NCI-H345 (cell line): ENCODE data around the gene SLC35F6.
"Not testable (repeated sequence)": the region's sequence is repeated elsewhere in the genome, so short reads cannot be mapped to it uniquely, and the experiment has no call there.

Experiments
- DNase-seq: peaks from one replicate; lab custom pipeline; 2025; lab: John Stamatoyannopoulos, UW

Gene SLC35F6

DNA sequence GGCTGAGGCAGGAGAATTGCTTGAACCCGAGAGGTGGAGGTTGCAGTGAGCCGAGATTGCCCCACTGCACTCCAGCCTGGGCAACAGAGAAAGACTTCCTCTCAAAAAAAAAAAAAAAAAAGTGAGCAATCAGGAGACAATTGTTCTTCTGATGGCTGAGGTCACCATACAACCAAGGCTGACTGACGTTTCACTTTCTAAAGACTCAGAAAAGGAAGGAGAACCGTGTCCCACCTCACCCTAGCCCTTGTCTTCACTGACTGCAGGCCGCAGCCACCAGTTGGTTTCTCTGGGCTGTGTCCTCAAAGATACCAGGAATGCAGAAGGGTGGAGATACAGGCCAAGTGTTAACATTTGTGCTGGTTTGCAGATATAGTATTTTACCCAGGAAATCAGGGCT, 7.7 kb upstream of the SLC35F6 start:
- no peak for DNase-seq

DNA sequence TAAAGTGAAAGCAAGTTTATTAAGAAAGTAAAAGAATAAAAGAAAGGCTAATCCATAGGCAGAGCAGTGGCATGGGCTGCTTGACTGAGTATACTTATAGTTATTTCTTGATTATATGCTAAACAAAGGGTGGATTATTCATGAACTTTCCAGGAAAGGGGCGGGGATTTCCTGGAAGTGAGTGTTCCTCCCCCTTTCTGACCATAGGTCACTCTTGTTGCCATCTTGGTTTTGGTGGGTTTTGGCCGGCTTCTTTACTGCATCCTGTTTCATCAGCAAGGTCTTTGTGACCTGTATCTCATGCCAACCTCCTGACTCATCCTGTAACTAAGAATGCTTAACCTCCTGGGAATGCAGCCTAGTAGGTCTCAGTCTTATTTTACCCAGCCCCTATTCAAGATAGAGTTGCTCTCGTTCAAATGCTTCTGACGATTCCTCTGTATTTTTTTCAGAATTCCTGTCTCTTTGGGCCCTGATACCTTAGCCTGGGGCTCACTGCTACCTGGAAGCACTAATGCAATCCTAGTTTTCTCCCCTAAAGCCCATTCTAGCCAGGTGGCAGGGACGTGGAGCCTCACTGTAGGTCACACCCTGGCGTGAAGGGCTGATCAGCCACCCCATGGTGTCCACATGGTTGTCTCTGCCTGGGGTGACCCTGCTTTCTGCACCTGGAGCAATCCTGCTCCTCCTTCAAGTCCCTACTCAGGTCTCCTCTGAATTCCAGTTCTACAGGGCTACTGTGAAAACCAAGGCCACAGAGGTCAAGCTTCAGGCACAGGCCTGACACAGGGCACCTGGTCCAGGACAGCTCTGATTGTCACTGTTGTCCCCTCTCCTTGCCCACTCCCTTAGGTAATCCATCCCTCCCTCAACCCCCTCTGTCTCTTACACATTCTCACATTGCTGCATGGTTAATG, 6.0 kb upstream of the SLC35F6 start:
- DNase-seq, result no peak

GRCh38 chr2:26758790-26759321, 5.2 kb upstream of the SLC35F6 start:
- no peak for DNase-seq

- DNase-seq, result no peak
Observed at GRCh38 chr2:26759845-26760244, 4.2 kb upstream of the SLC35F6 start.

DNA sequence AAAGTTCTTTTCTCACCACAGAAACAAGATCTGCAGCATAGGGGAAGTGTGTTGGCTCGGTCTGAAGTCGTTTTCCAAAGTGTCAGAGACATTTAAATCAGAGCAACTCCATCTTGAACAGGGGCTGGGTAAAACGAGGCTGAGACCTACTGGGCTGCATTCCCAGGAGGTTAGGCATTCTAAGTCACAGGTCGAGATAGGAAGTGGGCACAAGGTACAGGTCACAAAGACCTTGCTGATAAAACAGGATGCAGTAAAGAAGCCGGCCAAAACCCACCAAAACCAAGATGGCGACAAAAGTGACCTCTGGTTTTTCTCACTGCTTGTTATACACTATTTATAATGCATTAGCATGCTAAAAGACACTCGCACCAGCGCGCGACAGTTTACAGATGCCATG, 3.1 kb upstream of the SLC35F6 start:
- DNase-seq, result not testable (repeated sequence)

- DNase-seq, result no peak
Observed at GRCh38 chr2:26763019-26763418, 1.1 kb upstream of the SLC35F6 start.

GRCh38 chr2:26764906-26765305, 822 bp downstream of the SLC35F6 start:
- DNase-seq, result no peak

DNA sequence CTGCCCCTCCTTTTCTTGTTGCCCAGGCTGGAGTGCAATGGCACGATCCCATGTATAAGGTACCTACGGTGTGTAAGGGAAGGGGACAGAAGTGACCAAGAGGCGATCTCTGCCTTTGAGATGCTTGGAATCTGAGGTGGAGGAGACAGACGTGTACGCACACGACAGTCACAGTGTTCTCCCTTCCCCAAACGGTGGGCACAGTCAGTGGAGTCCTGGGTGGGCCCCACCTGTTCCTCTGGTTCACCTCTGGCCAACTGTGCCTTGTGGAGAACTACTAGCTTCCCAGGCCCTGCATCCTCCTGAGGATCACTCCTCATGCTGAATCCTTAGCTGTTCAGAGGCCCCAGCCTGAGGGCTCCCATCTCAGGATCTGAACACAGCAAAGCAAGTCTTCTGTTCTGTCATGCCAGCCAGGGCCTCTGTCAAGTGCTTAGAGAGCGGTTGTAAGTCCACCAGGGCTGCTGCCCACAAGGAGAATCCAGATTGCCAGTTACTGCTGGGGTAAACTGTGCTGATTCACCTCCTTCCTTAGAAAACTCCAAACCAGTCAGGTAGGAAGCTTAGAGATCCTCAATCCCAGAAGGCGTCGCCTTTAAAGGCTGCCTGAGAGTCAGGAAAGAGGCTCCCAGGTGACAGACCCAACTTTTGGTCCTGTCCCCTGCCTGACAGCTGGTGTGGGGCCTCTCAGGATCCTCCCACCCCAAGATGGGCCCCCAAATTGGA, 1.6 kb downstream of the SLC35F6 start:
- no peak for DNase-seq

- no peak for DNase-seq
Observed at GRCh38 chr2:26767129-26767528, 3.0 kb downstream of the SLC35F6 start.

GRCh38 chr2:26767894-26768487, 3.9 kb downstream of the SLC35F6 start:
- no peak for DNase-seq

DNA sequence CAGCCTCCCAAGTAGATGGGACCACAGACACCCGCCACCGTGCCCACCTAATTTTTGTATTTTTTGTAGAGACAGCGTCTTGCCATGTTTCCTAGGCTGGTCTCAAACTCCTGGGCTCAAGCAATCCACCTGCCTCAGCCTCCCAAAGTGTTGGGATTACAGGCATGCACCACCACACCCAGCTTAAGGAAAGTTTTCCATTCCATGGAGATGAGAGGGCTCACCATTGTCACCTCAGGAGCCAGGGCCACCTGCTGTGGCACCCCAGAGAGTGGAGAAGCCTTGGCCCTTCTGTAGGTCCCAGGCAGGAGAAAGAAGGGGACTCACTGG, 4.6 kb downstream of the SLC35F6 start:
- DNase-seq, result no peak

DNA sequence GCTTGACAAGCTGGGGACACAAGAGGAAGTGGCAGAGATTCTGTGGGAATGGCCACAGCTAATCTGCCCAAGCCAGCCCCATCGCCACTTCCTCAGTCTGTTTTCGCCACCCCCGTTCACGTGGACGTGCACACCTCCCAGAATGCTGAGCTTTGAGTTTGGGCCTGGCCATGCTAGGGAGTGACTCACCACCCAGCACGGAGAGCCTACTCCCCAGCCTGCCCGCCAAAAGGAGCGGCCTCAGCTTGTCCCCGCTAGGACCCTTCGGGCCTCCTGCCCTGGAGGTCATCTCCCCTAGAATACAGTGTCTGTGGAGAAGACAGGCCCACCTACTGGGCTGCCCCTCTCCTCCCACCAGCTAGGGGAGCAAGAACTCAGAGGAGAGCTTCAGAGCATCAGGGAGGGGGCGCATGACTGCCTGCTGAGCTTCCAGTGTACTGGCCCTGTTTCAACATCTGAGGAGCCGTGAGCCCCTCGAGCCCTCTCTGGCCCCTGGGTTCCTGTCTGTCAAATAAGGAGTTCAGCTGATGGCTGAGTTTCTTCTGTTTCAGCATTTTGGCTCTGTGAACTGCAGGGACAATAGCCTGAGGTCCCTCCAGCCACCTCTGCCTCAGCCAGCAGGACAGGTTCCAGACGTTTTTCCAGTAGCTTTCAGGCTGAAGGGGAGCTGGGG, 5.1 kb downstream of the SLC35F6 start:
- no peak for DNase-seq

DNA sequence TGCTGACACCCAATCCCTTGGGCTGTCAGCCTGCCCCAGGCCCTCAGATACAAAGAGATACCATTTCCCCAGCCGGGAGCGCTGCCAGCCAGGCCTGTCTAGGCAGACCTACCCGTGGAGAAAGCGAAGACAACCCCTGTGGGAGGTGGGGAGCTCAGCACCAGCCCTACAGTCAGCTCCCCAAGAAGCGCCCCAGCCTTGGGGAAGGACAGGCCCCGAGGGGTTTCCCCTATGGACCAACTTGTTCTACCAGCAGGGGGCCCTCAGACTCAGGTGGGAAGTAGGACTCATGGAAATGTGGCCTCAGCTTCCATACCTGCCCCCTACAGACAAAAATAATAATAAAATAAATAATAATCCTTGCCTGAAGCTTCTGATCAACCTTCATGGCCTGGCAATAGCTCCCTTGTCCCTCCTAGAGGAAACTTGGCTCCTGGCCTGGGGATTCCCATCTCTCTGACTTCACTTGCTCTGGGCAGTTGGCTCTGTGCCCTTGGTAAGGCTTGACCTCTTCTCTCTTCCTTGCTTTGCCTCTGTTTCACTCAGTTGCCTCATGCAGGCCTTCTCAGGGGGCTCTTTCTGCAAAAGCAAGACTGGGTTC, 7.0 kb downstream of the SLC35F6 start:
- DNase-seq, result no peak

- peak; percentile 49 for DNase-seq
Observed at GRCh38 chr2:26772064-26773001, 8.2 kb downstream of the SLC35F6 start.

GRCh38 chr2:26776195-26776800, 12.2 kb downstream of the SLC35F6 start:
- no peak for DNase-seq

DNA sequence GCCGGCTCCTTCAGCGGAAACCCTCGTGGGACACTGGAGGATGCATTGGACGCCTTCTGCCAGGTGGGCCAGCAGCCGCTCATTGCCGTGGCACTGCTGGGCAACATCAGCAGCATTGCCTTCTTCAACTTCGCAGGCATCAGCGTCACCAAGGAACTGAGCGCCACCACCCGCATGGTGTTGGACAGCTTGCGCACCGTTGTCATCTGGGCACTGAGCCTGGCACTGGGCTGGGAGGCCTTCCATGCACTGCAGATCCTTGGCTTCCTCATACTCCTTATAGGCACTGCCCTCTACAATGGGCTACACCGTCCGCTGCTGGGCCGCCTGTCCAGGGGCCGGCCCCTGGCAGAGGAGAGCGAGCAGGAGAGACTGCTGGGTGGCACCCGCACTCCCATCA, 14.0 kb downstream of the SLC35F6 start:
- DNase-seq, result no peak

DNA sequence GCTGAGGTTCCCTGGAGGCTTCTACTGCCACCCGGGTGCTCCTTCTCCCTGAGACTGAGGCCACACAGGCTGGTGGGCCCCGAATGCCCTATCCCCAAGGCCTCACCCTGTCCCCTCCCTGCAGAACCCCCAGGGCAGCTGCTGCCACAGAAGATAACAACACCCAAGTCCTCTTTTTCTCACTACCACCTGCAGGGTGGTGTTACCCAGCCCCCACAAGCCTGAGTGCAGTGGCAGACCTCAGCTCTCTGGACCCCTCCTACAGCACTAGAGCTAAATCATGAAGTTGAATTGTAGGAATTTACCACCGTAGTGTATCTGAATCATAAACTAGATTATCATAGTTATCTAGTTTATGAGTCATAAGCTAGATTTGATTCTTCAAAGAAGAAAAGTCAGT, 14.4 kb downstream of the SLC35F6 start:
- DNase-seq, result no peak

- DNase-seq, result no peak
Observed at GRCh38 chr2:26780203-26780760, 16.2 kb downstream of the SLC35F6 start.

GRCh38 chr2:26782876-26783704, 19.0 kb downstream of the SLC35F6 start:
- DNase-seq, result no peak
